Hippocampal formation (tissue), 2 donors: Measurements from ENCODE around the gene SMCR8.
"Not testable (repeated sequence)": the region's sequence is repeated elsewhere in the genome, so short reads cannot be mapped to it uniquely, and the experiment has no call there.

ENCODE experiments used
- DNase-seq, 2 donors: peaks; one replicate each; lab custom pipeline; 2025; lab: John Stamatoyannopoulos, UW

Gene SMCR8

GRCh38 chr17:18361837-18362697, 47.0 kb downstream of the SMCR8 start:
- peak in 1 of 2 donors; percentile 18 for DNase-seq

- peak; percentile 79 to 82 for DNase-seq
Measured at GRCh38 chr17:18362698-18363100, 47.6 kb downstream of the SMCR8 start.

- peak; percentile 90 to 91 for DNase-seq
Measured at GRCh38 chr17:18363101-18364049, 48.3 kb downstream of the SMCR8 start, which contains the start of gene SHMT1. SHMT1 (minus strand) TSS chr17:18363550; CDS start chr17:18355981, 7,569 bp downstream.

- DNase-seq: no peak
Measured at GRCh38 chr17:18364166-18364565, 49.1 kb downstream of the SMCR8 start.

GRCh38 chr17:18368946-18369345, 53.9 kb downstream of the SMCR8 start:
- no peak for DNase-seq

GRCh38 chr17:18370761-18371160, 55.7 kb downstream of the SMCR8 start:
- no peak for DNase-seq

GRCh38 chr17:18371455-18371854, 56.4 kb downstream of the SMCR8 start:
- DNase-seq: no peak

GRCh38 chr17:18373181-18373580, 58.1 kb downstream of the SMCR8 start:
- not testable (repeated sequence) for DNase-seq

GRCh38 chr17:18374216-18374615, 59.1 kb downstream of the SMCR8 start:
- DNase-seq: no peak
